Smooth muscle cell (in vitro differentiated cells): ENCODE results near the gene EEF1A2. TPM values are rescaled to one million over a fixed set of nuclear protein-coding genes. Genes with fewer than 3 reads are reported as not detected.

Source experiments
- DNase-seq: peaks from one replicate; lab custom pipeline; 2025; ENCODE audit not compliant: unreplicated experiment; lab: John Stamatoyannopoulos, UW
- H2AFZ ChIP-seq: fragments of 200-600 bp; sonication (generic); 2 replicates; pipeline ENCODE4 v1.6.0; 2016; ENCODE audit warnings: antibody characterized with exemption, low read depth, mild to moderate bottlenecking
- H3F3A ChIP-seq: fragments of 200-600 bp; sonication (generic); 2 replicates; pipeline ENCODE4 v1.6.0; 2017; ENCODE audit warnings: antibody characterized with exemption, low read depth
- H3K27ac ChIP-seq: fragments of 200-600 bp; sonication (generic); 2 replicates; pipeline ENCODE4 v1.5.1; 2016; ENCODE audit warnings: low read depth, mild to moderate bottlenecking
- H3K27me3 ChIP-seq: fragments of 200-600 bp; sonication (generic); 2 replicates; pipeline ENCODE4 v1.6.1; 2016; ENCODE audit warnings: low read depth, mild to moderate bottlenecking
- H3K36me3 ChIP-seq: fragments of 200-600 bp; sonication (generic); 2 replicates; pipeline ENCODE4 v1.5.1; 2016; ENCODE audit warnings: low read depth
- H3K4me1 ChIP-seq: fragments of 200-600 bp; sonication (generic); 2 replicates; pipeline ENCODE4 v1.5.1; 2016; ENCODE audit warnings: low read depth
- H3K4me2 ChIP-seq: fragments of 200-600 bp; sonication (generic); 2 replicates; pipeline ENCODE4 v1.6.0; 2016; ENCODE audit warnings: mild to moderate bottlenecking
- H3K4me3 ChIP-seq: fragments of 200-600 bp; sonication (generic); 2 replicates; pipeline ENCODE4 v1.5.1; 2016; ENCODE audit warnings: mild to moderate bottlenecking
- H3K79me2 ChIP-seq: fragments of 200-600 bp; sonication (generic); 2 replicates; pipeline ENCODE4 v1.6.0; 2016; ENCODE audit warnings: low read depth, mild to moderate bottlenecking
- H3K9ac ChIP-seq: fragments of 200-600 bp; sonication (generic); 2 replicates; pipeline ENCODE4 v1.6.0; 2016; ENCODE audit warnings: low read depth
- H3K9me3 ChIP-seq: fragments of 200-600 bp; sonication (generic); replicated peaks from 2 replicates; pipeline ENCODE4 v1.5.1; 2016; ENCODE audit warnings: low read depth
- H4K20me1 ChIP-seq: fragments of 200-600 bp; sonication (generic); 2 replicates; pipeline ENCODE4 v1.6.0; 2016; ENCODE audit warnings: low read depth
- CTCF ChIP-seq: fragments of 200-600 bp; sonication (generic); IDR thresholded peaks from 2 replicates; pipeline ENCODE4 v1.5.1; 2017; ENCODE audit warnings: borderline replicate concordance, mild to moderate bottlenecking, antibody characterized with exemption; ENCODE audit not compliant: insufficient read depth, poor library complexity, severe bottlenecking
- WGBS: methylation state at CpG from one replicate; pipeline ENCODE4 v1.1.7; 2016; ENCODE audit warnings: low lambda C conversion rate; 5-methylcytosine and 5-hydroxymethylcytosine counted together
- polyA plus RNA-seq: library from polyadenylated mRNA; unstranded; fragments of >200 nt; fragmentation: Nextera tagmentation; extraction: Ambion mirVana; gene quantifications from 2 replicates; pipeline ENCODE4 v1.2.1, GENCODE V29; 2016
- total RNA-seq: library from RNA; depleted of rRNA; stranded (reverse); fragments of >200 nt; gene quantifications from 2 replicates; pipeline ENCODE4 v1.2.3, GENCODE V29; 2014

The EEF1A2 gene
- total and polyA plus RNA-seq, 2 experiments from 2014 or later = 2.1 to 5.1 TPM

GRCh38 chr20:63496596-63497120, 2.2 kb downstream of the EEF1A2 start:
- Histone ChIP-seq H3K4me1 (peaks cover 3% of the 10 kb centered on the region), H4K20me1 (no peaks in the 10 kb centered on the region), H3K79me2 (no peaks in the 10 kb centered on the region), H3K9me3 (no peaks in the 10 kb centered on the region), H3K9ac (no peak overlapping the region), H2AFZ (peak overlapping the region; percentile 3), H3K4me2 (peak overlapping the region; percentile 72), H3K27me3 (peaks cover 25% of the 10 kb centered on the region), H3K27ac (no peak overlapping the region), H3K36me3 (no peaks in the 10 kb centered on the region), H3K4me3 (peak overlapping the region; percentile 22), H3F3A (no peaks in the 10 kb centered on the region)
- no peak for TF ChIP-seq CTCF
- 73% methylated on average over 16 of the region's 16 CpGs for WGBS
- no peak for DNase-seq

GRCh38 chr20:63495741-63496595, 2.9 kb downstream of the EEF1A2 start:
- no peaks in the 10 kb centered on the region for H4K20me1 ChIP-seq
- DNase-seq = peak; percentile 30
- no peak overlapping the region for H3K9ac ChIP-seq
- H3K27me3 ChIP-seq = peaks cover 25% of the 10 kb centered on the region
- peak overlapping the region; percentile 72 for H3K4me2 ChIP-seq
- WGBS = 45% methylated on average over 31 of the region's 48 CpGs
- no peak overlapping the region for H3K27ac ChIP-seq
- peak overlapping the region; percentile 22 for H3K4me3 ChIP-seq
- no peaks in the 10 kb centered on the region for H3K79me2 ChIP-seq
- TF ChIP-seq CTCF = peak; percentile 91
- H3F3A ChIP-seq = no peaks in the 10 kb centered on the region
- H3K4me1 ChIP-seq = peaks cover 3% of the 10 kb centered on the region
- no peaks in the 10 kb centered on the region for H3K36me3 ChIP-seq
- peak overlapping the region; percentile 3 for H2AFZ ChIP-seq
- H3K9me3 ChIP-seq = no peaks in the 10 kb centered on the region

- 85% methylated on average over 8 of the region's 8 CpGs for WGBS
- Histone ChIP-seq H2AFZ (no peak overlapping the region), H3F3A (no peaks in the 10 kb centered on the region), H3K9ac (no peak overlapping the region), H3K27ac (no peak overlapping the region), H3K36me3 (no peaks in the 10 kb centered on the region), H3K4me3 (no peak overlapping the region), H3K27me3 (peaks cover 25% of the 10 kb centered on the region), H3K79me2 (no peaks in the 10 kb centered on the region), H4K20me1 (no peaks in the 10 kb centered on the region), H3K4me2 (no peak overlapping the region), H3K9me3 (no peaks in the 10 kb centered on the region), H3K4me1 (peaks cover 3% of the 10 kb centered on the region)
- no peak for TF ChIP-seq CTCF
- no peak for DNase-seq
These were observed 3.6 kb downstream of the EEF1A2 start for GRCh38 chr20:63495167-63495720.
